Cerebellar nuclear complex (tissue), 1 donor: Measurements from ENCODE around the gene RAD51.
"Not testable (repeated sequence)": the region's sequence is repeated elsewhere in the genome, so short reads cannot be mapped to it uniquely, and the experiment has no call there.

Experiments used
- DNase-seq, 2 experiments: peaks; one replicate each; lab custom pipeline; 2025; lab: John Stamatoyannopoulos, UW

RAD51 gene

GRCh38 chr15:40694688-40695468 lies at the start of gene RAD51:
TSS of gene RAD51 (plus strand) at chr15:40695174. CDS start at chr15:40698759, 3,585 bp downstream.
- DNase-seq, result peak; percentile 15 to 68

GRCh38 chr15:40647523-40647922 lies 47.5 kb upstream of the RAD51 start:
- DNase-seq, result no peak

- no peak for DNase-seq
These were observed 44.5 kb upstream of the RAD51 start for GRCh38 chr15:40650479-40650878.

GRCh38 chr15:40660686-40661085 lies 34.3 kb upstream of the RAD51 start:
- DNase-seq, result no peak

- no peak for DNase-seq
These were observed 30.1 kb upstream of the RAD51 start for GRCh38 chr15:40664909-40665308.

GRCh38 chr15:40676290-40676689 lies 18.7 kb upstream of the RAD51 start:
- not testable (repeated sequence) for DNase-seq

- DNase-seq, result not testable (repeated sequence)
These were observed 18.1 kb upstream of the RAD51 start for GRCh38 chr15:40676906-40677305.

- DNase-seq, result no peak
These were observed 14.8 kb upstream of the RAD51 start for GRCh38 chr15:40680151-40680550.

- not testable (repeated sequence) for DNase-seq
These were observed 14.0 kb upstream of the RAD51 start for GRCh38 chr15:40680959-40681358.

GRCh38 chr15:40684381-40684780 lies 10.6 kb upstream of the RAD51 start:
- no peak for DNase-seq

GRCh38 chr15:40685376-40685775 lies 9.6 kb upstream of the RAD51 start:
- DNase-seq, result no peak

GRCh38 chr15:40688932-40689799 lies 5.8 kb upstream of the RAD51 start:
- no peak for DNase-seq

GRCh38 chr15:40691737-40692136 lies 3.2 kb upstream of the RAD51 start:
- no peak for DNase-seq

- no peak for DNase-seq
These were observed 878 bp upstream of the RAD51 start for GRCh38 chr15:40693904-40694687.

- no peak for DNase-seq
These were observed 506 bp downstream of the RAD51 start for GRCh38 chr15:40695469-40695890.

- DNase-seq, result no peak
These were observed 1.3 kb downstream of the RAD51 start for GRCh38 chr15:40696228-40696627.

- DNase-seq, result no peak
These were observed 2.9 kb downstream of the RAD51 start for GRCh38 chr15:40697916-40698315.

- DNase-seq, result no peak
These were observed 7.1 kb downstream of the RAD51 start for GRCh38 chr15:40702077-40702476.

GRCh38 chr15:40706121-40706520 lies 11.1 kb downstream of the RAD51 start:
- no peak for DNase-seq

- no peak for DNase-seq
These were observed 19.2 kb downstream of the RAD51 start for GRCh38 chr15:40714144-40714543.

GRCh38 chr15:40716165-40716564 lies 21.2 kb downstream of the RAD51 start:
- no peak for DNase-seq

GRCh38 chr15:40721701-40722100 lies 26.7 kb downstream of the RAD51 start:
- no peak for DNase-seq
